GM23248 (cell line): Measurements from ENCODE around the gene SYAP1. TPM values are rescaled to one million over a fixed set of nuclear protein-coding genes. Genes with fewer than 3 reads are reported as not detected.
A peak's percentile ranks its signal among the peaks of the same experiment; 100 is the strongest.

ENCODE experiments used
- DNase-seq: peaks from one replicate; pipeline ENCODE4 v3.0.0-alpha.2; 2015
- H2AFZ ChIP-seq: fragments of 200-600 bp; sonication (generic); 2 replicates; pipeline ENCODE4 v1.6.1; 2016; ENCODE audit warnings: antibody characterized with exemption
- H3F3A ChIP-seq: fragments of 200-600 bp; sonication (generic); 2 replicates; pipeline ENCODE4 v1.6.1; 2016; ENCODE audit warnings: mild to moderate bottlenecking, antibody characterized with exemption, mixed run types; ENCODE audit not compliant: insufficient read depth
- H3K27ac ChIP-seq: fragments of 200-600 bp; sonication (generic); 2 replicates; pipeline ENCODE4 v1.5.1; 2016; ENCODE audit warnings: mild to moderate bottlenecking
- H3K27me3 ChIP-seq: fragments of 200-600 bp; sonication (generic); replicated peaks from 2 replicates; pipeline ENCODE4 v1.6.1; 2016; ENCODE audit warnings: mild to moderate bottlenecking; ENCODE audit not compliant: insufficient read depth
- H3K36me3 ChIP-seq: fragments of 200-600 bp; sonication (generic); 2 replicates; pipeline ENCODE4 v1.6.1; 2016; ENCODE audit warnings: low read depth, mild to moderate bottlenecking
- H3K4me1 ChIP-seq: fragments of 200-600 bp; sonication (generic); 2 replicates; pipeline ENCODE4 v1.6.1; 2016; ENCODE audit warnings: mild to moderate bottlenecking; ENCODE audit not compliant: insufficient read depth
- H3K4me2 ChIP-seq: fragments of 200-600 bp; sonication (generic); one replicate; pipeline ENCODE4 v1.6.1; 2016; ENCODE audit warnings: mild to moderate bottlenecking; ENCODE audit not compliant: unreplicated experiment
- H3K4me3 ChIP-seq: fragments of 200-600 bp; sonication (generic); 2 replicates; pipeline ENCODE4 v1.5.1; 2016; ENCODE audit warnings: mild to moderate bottlenecking
- H3K79me2 ChIP-seq: fragments of 200-600 bp; sonication (generic); 2 replicates; pipeline ENCODE4 v1.6.1; 2016; ENCODE audit warnings: mild to moderate bottlenecking; ENCODE audit not compliant: insufficient read depth
- H3K9ac ChIP-seq: fragments of 200-600 bp; sonication (generic); 2 replicates; pipeline ENCODE4 v1.6.1; 2016; ENCODE audit warnings: mild to moderate bottlenecking
- H3K9me2 ChIP-seq: fragments of 200-600 bp; sonication (generic); 2 replicates; pipeline ENCODE4 v1.6.1; 2016; ENCODE audit warnings: mixed run types, mild to moderate bottlenecking, moderate library complexity; ENCODE audit not compliant: insufficient read depth
- H3K9me3 ChIP-seq: fragments of 200-600 bp; sonication (generic); one replicate; pipeline ENCODE4 v1.6.1; 2017; ENCODE audit warnings: low read depth
- H4K20me1 ChIP-seq: fragments of 200-600 bp; sonication (generic); 2 replicates; pipeline ENCODE4 v1.6.0; 2016; ENCODE audit not compliant: insufficient read depth
- EZH2 ChIP-seq: fragments of 200-600 bp; sonication (generic); IDR thresholded peaks from 2 replicates; pipeline ENCODE4 v1.6.1; 2018; ENCODE audit warnings: antibody characterized with exemption, mild to moderate bottlenecking; ENCODE audit not compliant: insufficient read depth, poor library complexity, severe bottlenecking
- EZH2phosphoT487 ChIP-seq: fragments of 200-600 bp; sonication (generic); IDR thresholded peaks from 2 replicates; pipeline ENCODE4 v1.6.1; 2018; ENCODE audit warnings: antibody characterized with exemption, moderate library complexity, mild to moderate bottlenecking, low read depth; ENCODE audit not compliant: insufficient read depth
- WGBS, 2 experiments: methylation state at CpG; one replicate each; pipeline ENCODE4 v1.1.6; 2015 to 2017; ENCODE audit warnings: low lambda C conversion rate in 2 of 2, low coverage in 1 of 2; ENCODE audit errors: missing lambda C conversion rate in 2 of 2; 5-methylcytosine and 5-hydroxymethylcytosine counted together
- in situ Hi-C: fragments of 300-500 bp; cut with MboI; formaldehyde crosslinking; loops from 2 replicates; pipeline ENCODE4 v1.15.0; 2020
- polyA plus RNA-seq: library from polyadenylated mRNA; unstranded; fragments of >200 nt; fragmentation: Nextera tagmentation; extraction: Ambion mirVana; gene quantifications from 2 replicates; pipeline ENCODE4 v1.2.1, GENCODE V29; 2016
- total RNA-seq: library from RNA; depleted of rRNA; stranded (reverse); fragments of >200 nt; shearing (Covaris generic); gene quantifications from 2 replicates; pipeline ENCODE4 v1.2.3, GENCODE V29; 2014

Gene SYAP1
- total and polyA plus RNA-seq, 2 experiments from 2014 or later = 30.8 to 36.4 TPM

GRCh38 chrX:16743604-16744325 lies 24.4 kb downstream of the SYAP1 start:
- Histone ChIP-seq H4K20me1 (no peaks in the 10 kb centered on the region), H3K9me2 (no peaks in the 10 kb centered on the region), H3K4me2 (no peak overlapping the region), H3K9ac (peak overlapping the region; percentile 42; the same call in 1 of the 2 replicates), H3K27ac (peak overlapping the region; percentile 80), H3K79me2 (no peaks in the 10 kb centered on the region), H3K4me1 (peaks cover 7% of the 10 kb centered on the region; the same call in 1 of the 2 replicates), H3K36me3 (peaks cover 12% of the 10 kb centered on the region; the same call in 1 of the 2 replicates), H3K9me3 (no peaks in the 10 kb centered on the region), H3F3A (peaks cover 13% of the 10 kb centered on the region; the same call in 1 of the 2 replicates), H3K27me3 (no peaks in the 10 kb centered on the region), H2AFZ (no peak overlapping the region), H3K4me3 (no peak overlapping the region)
- in situ Hi-C loops = no loop called here
- DNase-seq = peak; percentile 80
- 84% methylated on average over 11 to 12 of the region's 12 CpGs for WGBS, 2 experiments
- TF ChIP-seq EZH2phosphoT487 = no peak
- TF ChIP-seq EZH2 = no peak

GRCh38 chrX:16745102-16745501 lies 25.7 kb downstream of the SYAP1 start:
- Histone ChIP-seq H4K20me1 (no peaks in the 10 kb centered on the region), H3K27ac (no peak overlapping the region), H3K4me3 (no peak overlapping the region), H3K9me3 (no peaks in the 10 kb centered on the region), H3K27me3 (no peaks in the 10 kb centered on the region), H3K9ac (no peak overlapping the region), H3K4me2 (no peak overlapping the region), H3K79me2 (no peaks in the 10 kb centered on the region), H3F3A (peaks cover 13% of the 10 kb centered on the region; the same call in 1 of the 2 replicates), H3K36me3 (peaks cover 12% of the 10 kb centered on the region; the same call in 1 of the 2 replicates), H3K9me2 (no peaks in the 10 kb centered on the region), H3K4me1 (peaks cover 7% of the 10 kb centered on the region; the same call in 1 of the 2 replicates), H2AFZ (no peak overlapping the region)
- TF ChIP-seq EZH2 = no peak
- TF ChIP-seq EZH2phosphoT487 = no peak
- WGBS, 2 experiments = 85 to 100% methylated on average over 2 to 5 of the region's 5 CpGs
- in situ Hi-C loops = no loop called here
- no peak for DNase-seq

GRCh38 chrX:16745659-16746058 lies 26.2 kb downstream of the SYAP1 start:
- no peak overlapping the region for H3K4me3 ChIP-seq
- H3K27ac ChIP-seq = no peak overlapping the region
- H3F3A ChIP-seq = peaks cover 13% of the 10 kb centered on the region; the same call in 1 of the 2 replicates
- H2AFZ ChIP-seq = no peak overlapping the region
- H3K9me2 ChIP-seq = no peaks in the 10 kb centered on the region
- no peaks in the 10 kb centered on the region for H3K79me2 ChIP-seq
- H4K20me1 ChIP-seq = no peaks in the 10 kb centered on the region
- no peak overlapping the region for H3K9ac ChIP-seq
- H3K27me3 ChIP-seq = no peaks in the 10 kb centered on the region
- peaks cover 12% of the 10 kb centered on the region; the same call in 1 of the 2 replicates for H3K36me3 ChIP-seq
- H3K4me1 ChIP-seq = peaks cover 7% of the 10 kb centered on the region; the same call in 1 of the 2 replicates
- H3K4me2 ChIP-seq = no peak overlapping the region
- in situ Hi-C loops = no loop called here
- H3K9me3 ChIP-seq = no peaks in the 10 kb centered on the region
- DNase-seq = no peak
- TF ChIP-seq EZH2 = no peak
- TF ChIP-seq EZH2phosphoT487 = no peak
- 92 to 100% methylated on average over 3 to 5 of the region's 5 CpGs for WGBS, 2 experiments

GRCh38 chrX:16748425-16748824 lies 29.0 kb downstream of the SYAP1 start:
- H3K9me3 ChIP-seq = no peaks in the 10 kb centered on the region
- no peak for TF ChIP-seq EZH2phosphoT487
- no peak for TF ChIP-seq EZH2
- no peak overlapping the region for H3K9ac ChIP-seq
- H3K9me2 ChIP-seq = no peaks in the 10 kb centered on the region
- no peak overlapping the region for H3K4me2 ChIP-seq
- no peaks in the 10 kb centered on the region for H3K27me3 ChIP-seq
- 92 to 94% methylated on average over 4 to 5 of the region's 5 CpGs for WGBS, 2 experiments
- DNase-seq = no peak
- no peak overlapping the region for H2AFZ ChIP-seq
- H3K4me3 ChIP-seq = no peak overlapping the region
- H3K27ac ChIP-seq = no peak overlapping the region
- peaks cover 8% of the 10 kb centered on the region; the same call in 1 of the 2 replicates for H3K36me3 ChIP-seq
- H3F3A ChIP-seq = peaks cover 9% of the 10 kb centered on the region; the same call in 1 of the 2 replicates
- no peaks in the 10 kb centered on the region for H4K20me1 ChIP-seq
- H3K79me2 ChIP-seq = no peaks in the 10 kb centered on the region
- H3K4me1 ChIP-seq = peaks cover 7% of the 10 kb centered on the region; the same call in 1 of the 2 replicates
- in situ Hi-C loops = no loop called here
